Measurements from ENCODE around the gene TGM6. TPM values are rescaled to one million over a fixed set of nuclear protein-coding genes. Genes with fewer than 3 reads are reported as not detected.

The TGM6 gene
- polyA plus RNA-seq, 2 donors, result 0.05 TPM; not detected in 1

DNA sequence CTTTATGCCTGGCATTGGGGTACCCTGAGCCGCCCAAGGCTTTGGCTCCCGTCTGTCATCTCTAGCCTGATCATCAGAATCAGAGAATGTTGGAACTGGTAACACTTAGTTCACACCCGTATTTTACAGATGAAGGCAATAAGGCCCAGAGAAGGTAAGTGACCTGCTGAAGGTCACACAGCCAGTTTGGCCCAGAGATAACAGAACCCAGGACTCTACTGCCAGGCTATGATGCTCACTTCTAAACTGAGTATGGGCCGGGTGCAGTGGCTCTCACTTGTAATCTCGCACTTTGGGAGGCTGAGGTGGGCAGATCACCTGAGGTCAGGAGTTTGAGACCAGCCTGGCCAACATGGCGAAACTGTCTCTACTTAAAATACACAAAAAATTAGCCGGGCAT lies 1.8 kb upstream of the TGM6 start:
- no peaks in the 10 kb centered on the region for H3K36me3 ChIP-seq (ENCODE audit: control insufficient read depth in 2 of 2, insufficient read depth in 2 of 2, low read length in 1 of 2)
- peaks cover 0 to 2% of the 10 kb centered on the region in 2 donors for H3K4me1 ChIP-seq (ENCODE audit: control insufficient read depth in 2 of 2, insufficient read depth in 2 of 2, low read length in 1 of 2)
- WGBS, 2 donors, result 89 to 90% methylated on average over 7 of the region's 7 CpGs
- no peak overlapping the region for H3K4me3 ChIP-seq (ENCODE audit: low read depth in 1 of 2, low read length in 2 of 2)
- H3K27me3 ChIP-seq (ENCODE audit: control insufficient read depth in 1 of 2, insufficient read depth in 2 of 2, low read length in 2 of 2), result no peaks in the 10 kb centered on the region
- no peak overlapping the region for H3K27ac ChIP-seq (ENCODE audit: low read depth in 2 of 2, low read length in 1 of 2)
- no peaks in the 10 kb centered on the region for H3K9me3 ChIP-seq (ENCODE audit: control insufficient read depth in 2 of 2, insufficient read depth in 1 of 2, low read depth in 1 of 2, low read length in 1 of 2)

DNA sequence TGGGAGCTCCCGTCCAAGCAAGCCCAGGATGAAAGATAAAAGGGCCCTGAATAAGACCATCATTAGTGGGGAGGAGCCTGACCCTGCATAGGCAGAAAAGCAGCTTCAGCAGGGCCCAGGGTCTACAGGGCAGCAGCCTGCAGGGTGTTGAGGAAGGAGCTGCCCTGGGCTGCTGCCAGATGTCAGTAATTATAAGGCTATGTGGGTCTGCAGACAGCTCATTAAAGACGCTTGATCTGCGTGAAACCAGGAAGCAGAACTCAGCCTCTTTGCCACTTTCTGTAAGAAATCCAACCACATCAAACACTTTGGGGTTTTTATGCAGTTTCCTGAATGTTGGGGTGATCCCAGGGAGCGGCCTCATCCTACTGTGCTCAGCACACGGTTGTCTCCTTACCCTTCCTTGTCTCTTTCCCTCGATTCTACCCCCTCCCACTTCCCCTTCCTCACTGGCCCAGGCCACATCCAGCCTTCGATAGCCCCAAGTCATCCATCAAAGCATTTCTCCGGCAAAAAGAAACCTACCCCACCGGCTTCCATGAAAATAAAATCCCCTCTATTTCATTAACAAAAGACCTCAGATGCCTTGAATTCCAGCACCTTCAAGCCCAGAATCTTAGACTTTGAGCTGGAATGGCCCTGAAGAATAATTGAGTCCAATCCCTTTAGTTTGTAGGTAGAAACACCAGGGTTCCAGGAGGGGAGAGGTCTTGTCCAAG lies 1.0 kb upstream of the TGM6 start:
- Histone ChIP-seq H3K9me3 (ENCODE audit: control insufficient read depth in 2 of 2, insufficient read depth in 1 of 2, low read depth in 1 of 2, low read length in 1 of 2) (no peaks in the 10 kb centered on the region), H3K36me3 (ENCODE audit: control insufficient read depth in 2 of 2, insufficient read depth in 2 of 2, low read length in 1 of 2) (no peaks in the 10 kb centered on the region), H3K4me3 (ENCODE audit: low read depth in 1 of 2, low read length in 2 of 2) (no peak overlapping the region), H3K27ac (ENCODE audit: low read depth in 2 of 2, low read length in 1 of 2) (no peak overlapping the region), H3K4me1 (ENCODE audit: control insufficient read depth in 2 of 2, insufficient read depth in 2 of 2, low read length in 1 of 2) (no peaks in the 10 kb centered on the region), H3K27me3 (ENCODE audit: control insufficient read depth in 1 of 2, insufficient read depth in 2 of 2, low read length in 2 of 2) (no peaks in the 10 kb centered on the region)
- WGBS, 2 donors, result 24 to 48% methylated on average over 9 of the region's 9 CpGs

DNA sequence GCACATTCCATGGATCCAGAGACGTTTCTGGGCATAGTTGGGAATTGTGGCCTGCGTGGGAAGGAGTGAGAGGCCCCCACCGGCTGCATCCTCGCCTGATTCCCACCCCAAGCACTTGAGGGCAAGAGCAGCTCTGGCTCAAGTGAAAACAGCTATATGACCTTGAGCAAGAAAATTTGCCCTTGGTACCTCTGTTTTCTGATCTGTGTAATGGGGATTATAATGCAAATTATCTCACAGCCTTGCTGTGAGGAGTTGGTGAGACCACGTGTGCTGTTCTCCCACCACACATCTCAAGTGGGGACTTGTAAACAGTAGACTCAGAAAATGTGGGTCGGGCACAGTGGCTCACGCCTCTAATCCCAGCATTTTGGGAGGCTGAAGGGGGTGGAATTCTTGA lies 602 bp downstream of the TGM6 start:
- no peak overlapping the region for H3K4me3 ChIP-seq (ENCODE audit: low read depth in 1 of 2, low read length in 2 of 2)
- peaks cover 0 to 2% of the 10 kb centered on the region in 2 donors for H3K9me3 ChIP-seq (ENCODE audit: control insufficient read depth in 2 of 2, insufficient read depth in 1 of 2, low read depth in 1 of 2, low read length in 1 of 2)
- no peak overlapping the region for H3K27ac ChIP-seq (ENCODE audit: low read depth in 2 of 2, low read length in 1 of 2)
- H3K4me1 ChIP-seq (ENCODE audit: control insufficient read depth in 2 of 2, insufficient read depth in 2 of 2, low read length in 1 of 2), result no peaks in the 10 kb centered on the region
- no peaks in the 10 kb centered on the region for H3K36me3 ChIP-seq (ENCODE audit: control insufficient read depth in 2 of 2, insufficient read depth in 2 of 2, low read length in 1 of 2)
- WGBS, 2 donors, result 69 to 84% methylated on average over 7 of the region's 7 CpGs
- no peaks in the 10 kb centered on the region for H3K27me3 ChIP-seq (ENCODE audit: control insufficient read depth in 1 of 2, insufficient read depth in 2 of 2, low read length in 2 of 2)

DNA sequence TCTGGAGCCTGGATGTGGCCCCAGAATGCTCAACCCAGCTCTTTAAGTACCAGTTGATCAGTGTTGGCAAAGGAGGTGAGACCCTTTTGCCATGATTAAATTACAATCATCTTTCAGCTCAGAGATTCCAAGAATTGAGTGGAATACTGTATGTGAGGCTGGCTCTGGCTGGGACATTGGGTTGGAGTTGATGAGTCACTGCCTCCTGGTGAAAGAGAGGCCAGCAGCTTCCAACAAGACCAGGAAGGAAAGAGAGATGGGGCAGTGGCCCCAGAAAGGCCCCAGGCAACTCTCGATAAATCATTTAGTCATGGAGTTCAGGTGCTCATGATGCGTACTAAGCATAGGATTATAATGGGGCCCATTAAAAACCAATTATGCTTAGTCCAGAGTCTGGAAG lies 2.1 kb downstream of the TGM6 start:
- WGBS, 2 donors, result 60 to 81% methylated on average over 2 of the region's 2 CpGs
- Histone ChIP-seq H3K27me3 (ENCODE audit: control insufficient read depth in 1 of 2, insufficient read depth in 2 of 2, low read length in 2 of 2) (no peaks in the 10 kb centered on the region), H3K4me1 (ENCODE audit: control insufficient read depth in 2 of 2, insufficient read depth in 2 of 2, low read length in 1 of 2) (peaks cover 0 to 1% of the 10 kb centered on the region in 2 donors), H3K4me3 (ENCODE audit: low read depth in 1 of 2, low read length in 2 of 2) (no peak overlapping the region), H3K9me3 (ENCODE audit: control insufficient read depth in 2 of 2, insufficient read depth in 1 of 2, low read depth in 1 of 2, low read length in 1 of 2) (peaks cover 0 to 4% of the 10 kb centered on the region in 2 donors), H3K36me3 (ENCODE audit: control insufficient read depth in 2 of 2, insufficient read depth in 2 of 2, low read length in 1 of 2) (no peaks in the 10 kb centered on the region), H3K27ac (ENCODE audit: low read depth in 2 of 2, low read length in 1 of 2) (no peak overlapping the region)

DNA sequence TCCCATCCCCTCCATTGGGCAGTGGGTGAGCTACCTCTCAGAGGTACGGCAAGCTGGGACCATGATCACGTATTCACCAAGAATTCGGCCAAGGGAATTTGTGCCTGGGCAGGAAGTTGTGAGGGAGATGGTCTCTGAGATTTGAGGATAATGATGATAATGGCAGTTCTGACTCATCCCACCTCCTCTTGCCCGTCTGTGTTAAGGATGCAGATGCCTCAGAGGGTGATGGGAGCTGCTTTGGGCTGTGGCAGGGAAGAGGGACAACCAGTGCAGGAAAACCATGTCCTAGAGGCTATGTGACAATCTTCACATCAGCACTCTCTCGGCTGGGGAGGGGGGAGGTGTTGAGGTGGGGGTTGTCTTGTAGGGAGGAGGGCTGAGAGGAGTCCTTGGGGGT lies 4.3 kb downstream of the TGM6 start:
- H3K4me3 ChIP-seq (ENCODE audit: low read depth in 1 of 2, low read length in 2 of 2), result no peak overlapping the region
- no peaks in the 10 kb centered on the region for H3K36me3 ChIP-seq (ENCODE audit: control insufficient read depth in 2 of 2, insufficient read depth in 2 of 2, low read length in 1 of 2)
- WGBS, 2 donors, result 64 to 67% methylated on average over 5 of the region's 5 CpGs
- H3K27me3 ChIP-seq (ENCODE audit: control insufficient read depth in 1 of 2, insufficient read depth in 2 of 2, low read length in 2 of 2), result no peaks in the 10 kb centered on the region
- H3K27ac ChIP-seq (ENCODE audit: low read depth in 2 of 2, low read length in 1 of 2), result no peak overlapping the region
- H3K4me1 ChIP-seq (ENCODE audit: control insufficient read depth in 2 of 2, insufficient read depth in 2 of 2, low read length in 1 of 2), result peaks cover 0 to 1% of the 10 kb centered on the region in 2 donors
- H3K9me3 ChIP-seq (ENCODE audit: control insufficient read depth in 2 of 2, insufficient read depth in 1 of 2, low read depth in 1 of 2, low read length in 1 of 2), result peaks cover 0 to 7% of the 10 kb centered on the region in 2 donors

DNA sequence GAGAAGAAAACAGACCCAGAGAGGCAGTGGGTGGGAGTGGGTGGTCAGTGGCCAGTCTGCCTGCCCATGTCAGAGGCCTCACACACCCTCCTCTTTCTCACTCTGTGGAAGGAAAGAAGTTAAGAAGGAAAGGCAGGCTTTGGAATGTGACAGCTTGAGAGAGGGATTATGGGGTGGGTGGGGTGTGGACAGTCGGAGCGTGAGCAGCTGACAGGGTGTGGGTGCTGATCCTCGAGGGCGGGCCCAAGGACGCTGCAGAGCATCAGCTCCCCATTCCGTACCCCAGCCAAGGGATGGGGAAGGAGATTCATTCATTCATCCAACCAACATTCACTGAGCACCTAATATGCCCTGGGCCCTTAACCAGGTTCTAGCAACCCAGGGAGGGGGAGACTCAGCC lies 4.8 kb downstream of the TGM6 start:
- H3K27me3 ChIP-seq (ENCODE audit: control insufficient read depth in 1 of 2, insufficient read depth in 2 of 2, low read length in 2 of 2), result no peaks in the 10 kb centered on the region
- no peak overlapping the region for H3K27ac ChIP-seq (ENCODE audit: low read depth in 2 of 2, low read length in 1 of 2)
- H3K36me3 ChIP-seq (ENCODE audit: control insufficient read depth in 2 of 2, insufficient read depth in 2 of 2, low read length in 1 of 2), result no peaks in the 10 kb centered on the region
- 59 to 63% methylated on average over 6 of the region's 6 CpGs for WGBS, 2 donors
- H3K4me3 ChIP-seq (ENCODE audit: low read depth in 1 of 2, low read length in 2 of 2), result no peak overlapping the region
- peaks cover 0 to 7% of the 10 kb centered on the region in 2 donors for H3K9me3 ChIP-seq (ENCODE audit: control insufficient read depth in 2 of 2, insufficient read depth in 1 of 2, low read depth in 1 of 2, low read length in 1 of 2)
- H3K4me1 ChIP-seq (ENCODE audit: control insufficient read depth in 2 of 2, insufficient read depth in 2 of 2, low read length in 1 of 2), result peaks cover 0 to 1% of the 10 kb centered on the region in 2 donors

DNA sequence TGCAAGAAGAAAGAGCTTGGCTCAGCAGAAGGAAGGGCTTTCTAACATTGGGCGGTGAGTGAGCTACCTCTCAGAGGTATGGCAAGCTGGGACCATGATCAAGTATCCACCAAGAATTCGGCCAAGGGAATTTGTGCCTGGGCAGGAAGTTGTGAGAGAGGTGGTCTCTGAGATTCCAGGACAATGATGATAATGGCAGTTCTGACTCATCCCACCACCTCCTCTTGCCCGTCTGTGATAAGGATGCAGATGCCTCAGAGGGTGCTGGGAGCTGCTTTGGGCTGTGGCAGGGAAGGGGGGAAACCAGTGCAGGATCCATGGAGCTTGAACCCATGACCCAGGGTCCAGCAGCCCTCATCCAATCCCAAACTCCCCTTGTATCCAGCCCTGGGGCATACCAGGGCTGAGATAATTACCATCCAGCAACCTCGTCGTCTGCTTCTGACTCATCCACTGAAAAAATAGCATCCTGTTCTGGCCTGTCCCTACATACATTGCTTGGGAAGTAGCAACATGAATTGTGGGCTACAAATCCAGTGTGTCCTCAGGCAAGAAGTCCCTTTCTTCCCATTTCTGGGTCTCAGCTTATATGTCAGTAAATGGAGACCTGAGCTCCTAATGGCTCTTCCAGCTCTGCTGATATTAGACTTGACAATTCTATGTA lies 5.9 kb downstream of the TGM6 start:
- Histone ChIP-seq H3K27me3 (ENCODE audit: control insufficient read depth in 1 of 2, insufficient read depth in 2 of 2, low read length in 2 of 2) (no peaks in the 10 kb centered on the region), H3K4me1 (ENCODE audit: control insufficient read depth in 2 of 2, insufficient read depth in 2 of 2, low read length in 1 of 2) (peaks cover 0 to 1% of the 10 kb centered on the region in 2 donors), H3K27ac (ENCODE audit: low read depth in 2 of 2, low read length in 1 of 2) (no peak overlapping the region), H3K9me3 (ENCODE audit: control insufficient read depth in 2 of 2, insufficient read depth in 1 of 2, low read depth in 1 of 2, low read length in 1 of 2) (peaks cover 0 to 7% of the 10 kb centered on the region in 2 donors), H3K4me3 (ENCODE audit: low read depth in 1 of 2, low read length in 2 of 2) (no peak overlapping the region), H3K36me3 (ENCODE audit: control insufficient read depth in 2 of 2, insufficient read depth in 2 of 2, low read length in 1 of 2) (no peaks in the 10 kb centered on the region)
- WGBS, 2 donors, result 52 to 56% methylated on average over 5 of the region's 5 CpGs

DNA sequence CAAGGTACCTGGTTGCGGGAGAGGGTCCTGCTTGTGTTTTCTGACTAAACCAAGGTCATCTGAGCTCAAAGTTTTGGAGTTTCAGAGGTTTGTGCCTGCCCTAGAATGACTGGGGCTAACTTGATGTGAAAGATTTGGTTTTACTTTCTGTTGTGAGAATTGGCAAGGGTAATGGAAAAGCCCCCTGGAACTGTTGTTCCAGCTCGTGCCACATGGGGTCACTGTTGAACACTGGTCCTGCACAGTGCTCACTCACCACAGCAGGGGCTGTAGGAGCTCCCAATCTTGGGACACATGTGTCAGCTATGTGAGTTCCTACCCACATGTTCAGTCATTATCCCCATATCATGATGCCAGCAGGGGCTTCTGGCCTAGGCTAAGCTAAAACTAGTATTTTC lies 6.5 kb downstream of the TGM6 start:
- no peaks in the 10 kb centered on the region for H3K27me3 ChIP-seq (ENCODE audit: control insufficient read depth in 1 of 2, insufficient read depth in 2 of 2, low read length in 2 of 2)
- 37 to 58% methylated on average over 2 of the region's 2 CpGs for WGBS, 2 donors
- H3K4me3 ChIP-seq (ENCODE audit: low read depth in 1 of 2, low read length in 2 of 2), result no peak overlapping the region
- H3K9me3 ChIP-seq (ENCODE audit: control insufficient read depth in 2 of 2, insufficient read depth in 1 of 2, low read depth in 1 of 2, low read length in 1 of 2), result peaks cover 0 to 7% of the 10 kb centered on the region in 2 donors
- H3K27ac ChIP-seq (ENCODE audit: low read depth in 2 of 2, low read length in 1 of 2), result no peak overlapping the region
- no peaks in the 10 kb centered on the region for H3K36me3 ChIP-seq (ENCODE audit: control insufficient read depth in 2 of 2, insufficient read depth in 2 of 2, low read length in 1 of 2)
- peaks cover 0 to 1% of the 10 kb centered on the region in 2 donors for H3K4me1 ChIP-seq (ENCODE audit: control insufficient read depth in 2 of 2, insufficient read depth in 2 of 2, low read length in 1 of 2)

DNA sequence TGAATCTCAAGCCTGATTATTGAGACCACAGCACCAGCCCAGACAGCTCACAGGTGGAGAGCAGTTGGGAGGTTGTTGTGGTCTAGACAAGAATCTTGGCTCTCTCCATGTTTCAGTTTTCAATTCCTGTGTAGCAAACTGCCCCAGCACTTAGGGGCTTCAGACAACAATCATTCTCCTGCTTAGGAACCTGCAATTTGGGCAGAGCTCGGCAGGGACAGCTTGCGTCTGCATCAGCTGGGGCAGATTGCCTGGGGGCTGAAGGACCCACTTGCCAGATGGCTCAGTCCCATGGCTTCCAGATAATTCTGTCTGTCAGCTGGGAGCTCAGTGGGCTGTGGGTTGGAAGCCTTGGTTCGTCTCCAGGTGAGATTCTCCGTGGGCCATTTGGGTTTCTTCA lies 6.9 kb downstream of the TGM6 start:
- Histone ChIP-seq H3K9me3 (ENCODE audit: control insufficient read depth in 2 of 2, insufficient read depth in 1 of 2, low read depth in 1 of 2, low read length in 1 of 2) (peaks cover 0 to 7% of the 10 kb centered on the region in 2 donors), H3K36me3 (ENCODE audit: control insufficient read depth in 2 of 2, insufficient read depth in 2 of 2, low read length in 1 of 2) (no peaks in the 10 kb centered on the region), H3K4me1 (ENCODE audit: control insufficient read depth in 2 of 2, insufficient read depth in 2 of 2, low read length in 1 of 2) (peaks cover 0 to 1% of the 10 kb centered on the region in 2 donors), H3K4me3 (ENCODE audit: low read depth in 1 of 2, low read length in 2 of 2) (no peak overlapping the region), H3K27ac (ENCODE audit: low read depth in 2 of 2, low read length in 1 of 2) (no peak overlapping the region), H3K27me3 (ENCODE audit: control insufficient read depth in 1 of 2, insufficient read depth in 2 of 2, low read length in 2 of 2) (no peaks in the 10 kb centered on the region)
- WGBS, 2 donors, result 83 to 84% methylated on average over 4 of the region's 4 CpGs

Data from esophagus (tissue), 2 donors.